Esophagus muscularis mucosa (tissue), 3 donors: Measurements from ENCODE around the gene ZNF23.

ENCODE experiments used
- POLR2A ChIP-seq: fragments of 450-650 bp; IDR thresholded peaks from one replicate; pipeline ENCODE4 v1.6.1; 2017; ENCODE audit warnings: antibody characterized with exemption, moderate library complexity, mild to moderate bottlenecking, low read depth
- TF ChIP-seq, protein P1 (sequence below), 3 experiments: fragments of 200-600 bp in 2 of 3; fragments of 450-650 bp in 1 of 3; sonication (generic) in 2 of 3; IDR thresholded peaks; one replicate each; pipeline ENCODE4 v1.5.1; 2017 to 2019; ENCODE audit warnings: antibody characterized with exemption in 3 of 3, mild to moderate bottlenecking in 2 of 3, moderate library complexity in 1 of 3

DNA sequence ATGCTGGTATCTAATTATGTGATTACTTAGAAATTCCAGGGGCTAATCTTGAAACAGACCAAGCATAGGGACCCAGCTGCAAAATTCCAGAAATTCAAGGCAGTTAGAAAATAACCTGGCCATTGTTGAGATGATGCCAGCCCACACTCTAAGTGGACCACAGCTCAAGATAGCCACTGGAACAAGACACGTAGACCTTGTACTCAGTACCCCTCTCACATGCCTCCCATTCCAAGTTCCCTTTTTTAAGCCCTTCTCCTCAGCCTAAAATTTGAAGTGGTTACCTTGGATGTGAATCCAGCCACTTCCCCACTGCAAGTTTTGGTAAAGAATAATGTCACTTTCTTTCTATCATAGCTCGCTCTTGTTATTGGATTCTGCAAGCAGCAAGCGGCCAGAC lies 31.2 kb upstream of the ZNF23 start:
- TF ChIP-seq, protein P1, sequence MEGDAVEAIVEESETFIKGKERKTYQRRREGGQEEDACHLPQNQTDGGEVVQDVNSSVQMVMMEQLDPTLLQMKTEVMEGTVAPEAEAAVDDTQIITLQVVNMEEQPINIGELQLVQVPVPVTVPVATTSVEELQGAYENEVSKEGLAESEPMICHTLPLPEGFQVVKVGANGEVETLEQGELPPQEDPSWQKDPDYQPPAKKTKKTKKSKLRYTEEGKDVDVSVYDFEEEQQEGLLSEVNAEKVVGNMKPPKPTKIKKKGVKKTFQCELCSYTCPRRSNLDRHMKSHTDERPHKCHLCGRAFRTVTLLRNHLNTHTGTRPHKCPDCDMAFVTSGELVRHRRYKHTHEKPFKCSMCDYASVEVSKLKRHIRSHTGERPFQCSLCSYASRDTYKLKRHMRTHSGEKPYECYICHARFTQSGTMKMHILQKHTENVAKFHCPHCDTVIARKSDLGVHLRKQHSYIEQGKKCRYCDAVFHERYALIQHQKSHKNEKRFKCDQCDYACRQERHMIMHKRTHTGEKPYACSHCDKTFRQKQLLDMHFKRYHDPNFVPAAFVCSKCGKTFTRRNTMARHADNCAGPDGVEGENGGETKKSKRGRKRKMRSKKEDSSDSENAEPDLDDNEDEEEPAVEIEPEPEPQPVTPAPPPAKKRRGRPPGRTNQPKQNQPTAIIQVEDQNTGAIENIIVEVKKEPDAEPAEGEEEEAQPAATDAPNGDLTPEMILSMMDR (IDR thresholded peaks at IDR 0.05): no peak
- TF ChIP-seq POLR2A: no peak
